ENCODE measurements around the gene LTBP1.
"Not testable (repeated sequence)": the region's sequence is repeated elsewhere in the genome, so short reads cannot be mapped to it uniquely, and the experiment has no call there.

The LTBP1 gene

DNA sequence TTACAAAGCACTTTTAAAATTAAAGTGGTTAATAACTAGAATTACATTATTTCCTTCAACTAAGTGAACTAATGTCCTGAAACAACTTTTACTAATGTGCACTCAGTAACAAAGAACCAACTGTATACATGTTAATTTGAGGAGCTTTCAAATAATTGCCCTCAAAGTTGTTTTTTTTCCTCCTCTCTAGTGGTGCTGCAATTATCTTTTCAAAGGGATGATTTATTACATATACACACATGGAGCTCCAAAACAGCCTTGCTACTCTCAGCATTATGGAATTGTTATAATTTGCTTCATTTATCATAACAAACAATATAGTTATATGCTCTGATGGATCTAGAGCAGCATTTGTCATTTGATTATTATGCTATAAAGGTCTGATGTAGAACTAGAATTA, 283.4 kb downstream of the LTBP1 start:
- no peaks in the 10 kb centered on the region for H3K36me3 ChIP-seq (ENCODE audit: insufficient read depth, low read length)
- H2AFZ ChIP-seq (ENCODE audit: low read depth, low read length), result no peak overlapping the region

GRCh38 chr2:33230842-33231241, 284.1 kb downstream of the LTBP1 start:
- Histone ChIP-seq H3K9me3 (ENCODE audit: low read length) (no peaks in the 10 kb centered on the region), H3K4me1 (ENCODE audit: insufficient read depth, low read length) (no peaks in the 10 kb centered on the region), H3K4me3 (ENCODE audit: low read length) (no peak overlapping the region), H3K27me3 (ENCODE audit: insufficient read depth, low read length) (no peaks in the 10 kb centered on the region), H2AFZ (ENCODE audit: low read depth, low read length) (no peak overlapping the region), H3K36me3 (ENCODE audit: insufficient read depth, low read length) (no peaks in the 10 kb centered on the region)

More for the DNA sequence above, 283.4 kb downstream of the LTBP1 start:
- Histone ChIP-seq H3K27me3 (ENCODE audit: insufficient read depth, low read length) (no peaks in the 10 kb centered on the region), H3K4me1 (ENCODE audit: insufficient read depth, low read length) (no peaks in the 10 kb centered on the region), H3K4me3 (ENCODE audit: low read length) (no peak overlapping the region), H3K9me3 (ENCODE audit: low read length) (no peaks in the 10 kb centered on the region)

- H2AFZ ChIP-seq (ENCODE audit: low read depth, low read length); H3K9me3 ChIP-seq (ENCODE audit: low read length); H3K27me3 ChIP-seq (ENCODE audit: insufficient read depth, low read length); H3K36me3 ChIP-seq (ENCODE audit: insufficient read depth, low read length); H3K4me3 ChIP-seq (ENCODE audit: low read length); H3K4me1 ChIP-seq (ENCODE audit: insufficient read depth, low read length): not testable (repeated sequence)
These were observed 288.8 kb downstream of the LTBP1 start for GRCh38 chr2:33235559-33235958.

GRCh38 chr2:33236482-33237385, 290.0 kb downstream of the LTBP1 start:
- Histone ChIP-seq H2AFZ (ENCODE audit: low read depth, low read length) (no peak overlapping the region), H3K27me3 (ENCODE audit: insufficient read depth, low read length) (no peaks in the 10 kb centered on the region), H3K4me3 (ENCODE audit: low read length) (no peak overlapping the region), H3K9me3 (ENCODE audit: low read length) (no peaks in the 10 kb centered on the region), H3K4me1 (ENCODE audit: insufficient read depth, low read length) (no peaks in the 10 kb centered on the region), H3K36me3 (ENCODE audit: insufficient read depth, low read length) (no peaks in the 10 kb centered on the region)

DNA sequence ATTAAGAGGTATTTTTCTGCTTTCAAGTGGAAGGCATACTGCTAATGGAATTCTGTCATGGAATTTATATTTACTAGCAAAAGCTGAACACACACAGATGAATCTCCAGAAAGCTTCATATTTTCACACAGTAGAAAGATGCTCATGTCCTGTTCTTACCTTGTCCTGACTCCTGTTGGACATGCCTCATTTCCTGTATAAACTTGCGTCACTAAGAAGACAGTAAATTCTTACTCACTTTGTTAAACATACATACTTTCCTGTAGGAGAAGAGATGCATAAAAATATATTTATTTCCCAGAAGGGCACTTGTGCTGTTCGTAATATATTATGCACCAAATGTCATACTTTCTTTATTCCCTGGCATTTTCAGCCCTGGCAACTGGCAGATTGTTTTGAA, 291.4 kb downstream of the LTBP1 start:
- Histone ChIP-seq H3K36me3 (ENCODE audit: insufficient read depth, low read length) (no peaks in the 10 kb centered on the region), H3K4me3 (ENCODE audit: low read length) (no peak overlapping the region), H3K9me3 (ENCODE audit: low read length) (no peaks in the 10 kb centered on the region), H3K4me1 (ENCODE audit: insufficient read depth, low read length) (no peaks in the 10 kb centered on the region), H3K27me3 (ENCODE audit: insufficient read depth, low read length) (no peaks in the 10 kb centered on the region), H2AFZ (ENCODE audit: low read depth, low read length) (no peak overlapping the region)

- H3K4me3 ChIP-seq (ENCODE audit: low read length), result no peak overlapping the region
- no peaks in the 10 kb centered on the region for H3K4me1 ChIP-seq (ENCODE audit: insufficient read depth, low read length)
- no peaks in the 10 kb centered on the region for H3K27me3 ChIP-seq (ENCODE audit: insufficient read depth, low read length)
- H3K36me3 ChIP-seq (ENCODE audit: insufficient read depth, low read length), result no peaks in the 10 kb centered on the region
- H3K9me3 ChIP-seq (ENCODE audit: low read length), result no peaks in the 10 kb centered on the region
- no peak overlapping the region for H2AFZ ChIP-seq (ENCODE audit: low read depth, low read length)
These were observed 293.4 kb downstream of the LTBP1 start for GRCh38 chr2:33240178-33240577.

GRCh38 chr2:33241072-33241471, 294.3 kb downstream of the LTBP1 start:
- no peak overlapping the region for H2AFZ ChIP-seq (ENCODE audit: low read depth, low read length)
- no peaks in the 10 kb centered on the region for H3K27me3 ChIP-seq (ENCODE audit: insufficient read depth, low read length)
- H3K4me1 ChIP-seq (ENCODE audit: insufficient read depth, low read length), result no peaks in the 10 kb centered on the region
- H3K9me3 ChIP-seq (ENCODE audit: low read length), result no peaks in the 10 kb centered on the region
- no peaks in the 10 kb centered on the region for H3K36me3 ChIP-seq (ENCODE audit: insufficient read depth, low read length)
- H3K4me3 ChIP-seq (ENCODE audit: low read length), result no peak overlapping the region

DNA sequence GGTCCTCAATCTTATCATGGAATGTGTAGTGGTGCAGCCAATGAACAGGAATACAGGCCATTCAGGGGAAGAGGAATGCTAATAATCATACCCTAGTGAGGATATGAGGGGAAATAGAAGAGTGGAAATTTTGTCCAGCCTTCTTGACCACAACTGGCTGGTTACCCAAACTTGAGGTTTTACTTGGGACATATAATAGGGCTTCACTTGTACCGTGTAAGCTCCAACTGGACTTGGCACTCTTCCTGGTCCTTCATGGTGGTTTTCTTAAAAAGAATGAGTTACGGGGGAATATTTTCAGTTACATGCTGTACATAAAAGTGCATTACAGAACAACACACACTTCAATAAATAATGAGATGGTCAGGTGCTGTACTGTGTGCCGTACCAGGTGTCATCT, 294.8 kb downstream of the LTBP1 start:
- no peaks in the 10 kb centered on the region for H3K27me3 ChIP-seq (ENCODE audit: insufficient read depth, low read length)
- no peak overlapping the region for H2AFZ ChIP-seq (ENCODE audit: low read depth, low read length)
- H3K4me3 ChIP-seq (ENCODE audit: low read length), result no peak overlapping the region
- no peaks in the 10 kb centered on the region for H3K36me3 ChIP-seq (ENCODE audit: insufficient read depth, low read length)
- no peaks in the 10 kb centered on the region for H3K4me1 ChIP-seq (ENCODE audit: insufficient read depth, low read length)
- H3K9me3 ChIP-seq (ENCODE audit: low read length), result no peaks in the 10 kb centered on the region

GRCh38 chr2:33242845-33243244, 296.1 kb downstream of the LTBP1 start:
- H3K36me3 ChIP-seq (ENCODE audit: insufficient read depth, low read length), result no peaks in the 10 kb centered on the region
- no peak overlapping the region for H3K4me3 ChIP-seq (ENCODE audit: low read length)
- no peaks in the 10 kb centered on the region for H3K4me1 ChIP-seq (ENCODE audit: insufficient read depth, low read length)
- H2AFZ ChIP-seq (ENCODE audit: low read depth, low read length), result no peak overlapping the region
- H3K27me3 ChIP-seq (ENCODE audit: insufficient read depth, low read length), result no peaks in the 10 kb centered on the region
- H3K9me3 ChIP-seq (ENCODE audit: low read length), result no peaks in the 10 kb centered on the region

- no peak overlapping the region for H3K4me3 ChIP-seq (ENCODE audit: low read length)
These were observed 299.7 kb downstream of the LTBP1 start for GRCh38 chr2:33246432-33246831.

DNA sequence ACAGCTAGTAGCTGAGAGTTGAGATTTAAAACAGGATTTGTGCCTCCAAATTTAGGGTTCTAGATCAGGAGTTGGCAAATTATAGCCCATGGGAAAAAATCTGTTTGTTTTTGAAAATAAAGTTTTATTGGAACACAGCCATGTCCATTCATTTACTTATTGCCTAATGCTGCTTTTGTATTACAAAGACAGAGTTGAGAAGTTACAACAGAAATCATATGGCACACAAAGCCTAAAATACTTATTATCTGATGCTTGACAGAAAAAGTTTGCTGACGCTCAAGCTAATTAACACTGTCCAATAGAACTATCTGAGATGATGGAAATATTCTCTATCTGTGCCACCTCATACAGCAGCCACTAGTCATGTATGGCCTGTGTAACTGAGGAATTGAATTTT, 300.6 kb downstream of the LTBP1 start:
- no peaks in the 10 kb centered on the region for H3K4me1 ChIP-seq (ENCODE audit: insufficient read depth, low read length)
- H3K27me3 ChIP-seq (ENCODE audit: insufficient read depth, low read length), result no peaks in the 10 kb centered on the region
- no peaks in the 10 kb centered on the region for H3K36me3 ChIP-seq (ENCODE audit: insufficient read depth, low read length)
- H3K4me3 ChIP-seq (ENCODE audit: low read length), result no peak overlapping the region
- H3K9me3 ChIP-seq (ENCODE audit: low read length), result no peaks in the 10 kb centered on the region
- no peak overlapping the region for H2AFZ ChIP-seq (ENCODE audit: low read depth, low read length)

More at GRCh38 chr2:33246432-33246831, 299.7 kb downstream of the LTBP1 start:
- no peak overlapping the region for H2AFZ ChIP-seq (ENCODE audit: low read depth, low read length)
- H3K9me3 ChIP-seq (ENCODE audit: low read length), result no peaks in the 10 kb centered on the region
- H3K4me1 ChIP-seq (ENCODE audit: insufficient read depth, low read length), result no peaks in the 10 kb centered on the region
- H3K36me3 ChIP-seq (ENCODE audit: insufficient read depth, low read length), result no peaks in the 10 kb centered on the region
- H3K27me3 ChIP-seq (ENCODE audit: insufficient read depth, low read length), result no peaks in the 10 kb centered on the region

GRCh38 chr2:33250417-33251029, 303.8 kb downstream of the LTBP1 start:
- H2AFZ ChIP-seq (ENCODE audit: low read depth, low read length), result no peak overlapping the region
- H3K4me1 ChIP-seq (ENCODE audit: insufficient read depth, low read length), result no peaks in the 10 kb centered on the region
- H3K4me3 ChIP-seq (ENCODE audit: low read length), result no peak overlapping the region
- H3K27me3 ChIP-seq (ENCODE audit: insufficient read depth, low read length), result no peaks in the 10 kb centered on the region
- H3K36me3 ChIP-seq (ENCODE audit: insufficient read depth, low read length), result no peaks in the 10 kb centered on the region
- no peaks in the 10 kb centered on the region for H3K9me3 ChIP-seq (ENCODE audit: low read length)

DNA sequence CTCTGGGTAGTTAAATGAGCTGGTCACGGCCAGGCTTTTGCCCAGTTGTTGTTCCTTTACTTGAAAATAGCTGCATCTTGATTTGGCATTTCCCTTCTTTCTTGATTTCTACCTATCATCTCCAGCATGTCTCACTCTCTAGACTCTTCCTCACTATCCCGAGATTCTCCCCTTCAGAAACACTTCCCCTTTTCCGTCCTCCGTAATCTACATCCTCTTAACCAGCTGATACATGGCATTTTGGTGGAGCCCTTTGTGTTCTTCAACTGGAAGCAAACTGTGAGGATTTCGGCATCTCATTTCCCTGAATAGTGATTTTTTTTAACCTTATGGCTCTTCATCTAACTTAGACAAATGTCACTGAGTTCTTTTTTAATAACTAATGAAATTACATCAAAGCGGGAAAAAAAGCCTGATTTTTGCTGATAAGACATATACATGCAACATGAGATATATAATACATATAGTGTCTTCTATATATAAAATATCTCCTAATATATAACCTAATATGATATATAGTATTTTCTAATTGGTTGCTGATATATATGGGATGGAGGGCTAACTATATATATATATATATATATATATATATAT, 309.5 kb downstream of the LTBP1 start:
- H2AFZ ChIP-seq (ENCODE audit: low read depth, low read length), result no peak overlapping the region
- no peaks in the 10 kb centered on the region for H3K9me3 ChIP-seq (ENCODE audit: low read length)
- no peak overlapping the region for H3K4me3 ChIP-seq (ENCODE audit: low read length)
- H3K36me3 ChIP-seq (ENCODE audit: insufficient read depth, low read length), result no peaks in the 10 kb centered on the region
- H3K4me1 ChIP-seq (ENCODE audit: insufficient read depth, low read length), result no peaks in the 10 kb centered on the region
- H3K27me3 ChIP-seq (ENCODE audit: insufficient read depth, low read length), result no peaks in the 10 kb centered on the region
